Stimulated activated CD4-positive, alpha-beta T cell treated with anti-CD3 and anti-CD28 coated beads, Interleukin-2, amount 100 ng/mL, for 48 hours (primary cell): ENCODE measurements around the gene POFUT2.

ENCODE experiments used
- DNase-seq, 2 donors: peaks; one replicate each; pipeline ENCODE4 v3.0.0-alpha.2; 2020

Gene POFUT2

DNA sequence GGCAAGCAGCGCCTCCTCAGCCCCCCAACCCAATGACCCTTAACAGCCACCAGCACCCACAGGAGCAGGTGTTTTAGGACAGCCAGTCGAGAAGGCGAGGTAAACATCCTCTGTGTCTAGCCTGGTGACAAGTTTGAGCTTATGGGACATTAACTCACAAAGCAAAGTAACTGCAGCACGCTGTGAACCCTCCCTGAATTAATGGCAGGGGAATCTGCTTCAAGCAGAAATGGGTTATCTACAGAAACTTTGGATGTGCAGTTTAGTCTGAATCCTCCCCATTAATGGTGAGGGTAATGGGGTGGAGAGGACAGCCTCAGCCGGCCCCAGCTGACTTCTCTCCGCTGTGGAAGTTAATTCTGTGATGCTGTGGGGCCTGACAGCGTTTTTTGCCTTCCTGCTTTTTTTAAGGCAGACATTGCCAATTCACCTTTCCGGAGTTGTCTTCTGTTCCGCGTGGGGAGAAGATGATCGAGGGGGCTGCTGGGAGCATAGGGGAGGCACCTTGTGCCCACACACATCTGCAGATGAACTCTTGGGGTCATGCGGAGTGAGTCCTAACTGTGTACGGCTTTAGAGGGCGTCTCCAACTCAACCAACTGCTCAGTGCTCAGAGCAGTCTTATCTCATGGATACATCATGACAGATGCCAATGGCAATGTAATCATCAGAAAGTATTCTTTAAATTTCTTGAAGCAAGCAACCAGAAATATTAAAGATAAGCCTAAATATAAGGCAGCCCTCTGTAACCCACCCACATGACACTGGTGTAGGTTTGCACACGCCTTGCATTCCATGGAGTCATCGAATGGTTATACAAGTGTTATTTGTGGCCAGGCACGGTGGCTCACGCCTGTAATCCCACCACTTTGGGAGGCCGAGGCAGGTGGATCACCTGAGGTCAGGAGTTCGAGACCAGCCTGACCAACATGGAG lies 41.0 kb downstream of the POFUT2 start:
- no peak for DNase-seq

DNA sequence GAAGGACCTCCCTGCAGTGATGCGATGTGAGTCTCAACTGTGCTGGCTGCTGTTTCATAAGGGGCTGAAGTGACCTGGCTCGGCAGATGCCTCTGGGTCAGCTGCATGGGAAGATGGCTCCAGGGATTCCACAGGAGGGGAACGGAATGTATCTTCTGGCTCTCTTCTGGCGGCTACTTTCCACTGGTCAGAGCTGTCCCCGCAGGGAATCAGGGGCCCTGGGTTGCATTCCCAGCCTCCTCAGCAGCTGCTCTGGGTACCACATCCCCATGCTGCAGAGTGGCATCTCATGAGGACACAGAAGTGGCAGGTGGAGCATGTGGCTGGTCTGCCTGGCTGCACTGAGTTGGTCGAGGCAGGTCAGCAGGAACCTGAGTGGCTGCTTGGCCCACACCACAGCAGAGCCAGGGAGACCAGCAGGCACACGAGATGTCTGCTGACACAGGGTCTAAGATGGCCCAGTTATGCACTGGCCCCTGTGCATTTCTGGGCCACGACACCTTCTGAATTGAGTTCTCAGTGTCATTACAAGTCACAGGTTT lies 42.8 kb downstream of the POFUT2 start:
- no peak for DNase-seq

DNA sequence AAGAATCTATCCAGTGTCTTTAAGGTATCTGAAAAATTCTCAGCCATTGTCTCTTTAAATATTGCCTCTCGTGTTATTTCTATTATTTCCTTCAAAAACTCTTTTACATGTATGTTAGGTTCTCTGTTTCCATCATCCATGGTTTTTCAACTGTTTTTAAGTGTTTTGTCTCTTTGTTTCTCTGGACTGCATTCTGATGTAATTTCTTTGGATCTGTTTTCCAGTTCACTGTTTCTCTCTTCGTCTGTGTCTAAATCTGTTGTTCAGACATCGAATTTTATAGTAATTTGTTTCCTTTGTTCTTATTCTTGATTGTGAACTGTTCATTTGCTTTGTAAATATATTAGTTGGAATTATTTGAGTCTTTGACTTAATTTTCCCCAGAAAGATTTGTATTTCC lies 44.1 kb downstream of the POFUT2 start:
- no peak for DNase-seq

DNA sequence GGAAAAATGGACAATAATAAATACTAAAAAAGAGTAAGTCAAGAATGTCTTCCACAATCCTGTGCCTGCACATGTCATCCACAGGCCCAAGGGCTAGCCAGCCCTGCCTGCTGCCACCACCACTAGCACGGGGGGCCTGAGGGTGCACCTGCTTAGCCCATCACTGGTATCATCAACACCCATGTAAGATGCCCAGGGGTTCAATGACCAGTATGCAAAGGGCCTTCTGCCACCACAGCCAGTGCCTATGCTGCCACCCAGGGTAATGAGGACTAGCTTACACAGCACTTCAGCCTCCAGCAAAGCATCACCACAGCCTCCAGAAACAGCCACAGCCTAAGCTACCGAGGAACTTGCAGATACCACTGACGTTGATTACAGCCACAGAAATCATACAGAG lies 46.3 kb downstream of the POFUT2 start:
- no peak for DNase-seq

DNA sequence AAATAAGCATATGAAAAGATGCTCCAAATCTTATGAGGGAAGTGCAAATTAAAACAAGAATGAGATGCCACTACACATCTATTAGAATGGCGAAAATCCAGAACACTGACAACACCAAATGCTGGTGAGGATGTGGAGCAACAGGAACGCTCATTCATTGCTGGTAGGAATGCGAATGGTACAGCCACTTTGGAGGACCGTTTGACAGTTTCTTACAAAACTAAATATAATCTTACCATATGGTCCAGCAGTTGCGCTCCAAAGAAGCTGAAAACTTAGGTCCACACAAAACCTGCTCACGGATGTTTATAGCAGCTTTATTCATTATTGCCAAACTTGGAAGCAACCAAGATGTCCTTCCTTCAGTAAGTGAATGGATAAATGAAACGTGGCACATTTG lies 50.3 kb downstream of the POFUT2 start:
- no peak for DNase-seq

DNA sequence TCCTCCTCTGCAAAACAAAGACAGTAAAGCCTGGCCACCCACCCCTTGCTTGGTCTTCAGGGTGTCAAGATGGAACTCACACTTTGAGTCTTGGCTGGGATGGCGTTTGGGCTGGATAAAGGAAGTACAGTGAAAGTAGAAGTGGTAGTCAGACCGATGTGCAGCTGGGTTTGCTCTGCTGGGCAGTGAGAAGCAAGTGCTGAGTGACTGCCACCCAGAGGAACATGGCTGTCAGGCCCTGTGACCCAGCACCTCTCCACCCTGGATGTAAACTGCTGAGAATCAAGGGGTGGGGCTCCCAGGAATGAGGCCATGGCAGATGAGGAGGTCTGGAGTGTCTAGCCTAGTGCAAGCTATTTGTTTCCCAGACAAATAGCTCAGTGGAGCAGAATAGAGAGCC lies 51.2 kb downstream of the POFUT2 start:
- no peak for DNase-seq

- DNase-seq, result no peak
Observed at GRCh38 chr21:45235488-45235887, 52.2 kb downstream of the POFUT2 start.

DNA sequence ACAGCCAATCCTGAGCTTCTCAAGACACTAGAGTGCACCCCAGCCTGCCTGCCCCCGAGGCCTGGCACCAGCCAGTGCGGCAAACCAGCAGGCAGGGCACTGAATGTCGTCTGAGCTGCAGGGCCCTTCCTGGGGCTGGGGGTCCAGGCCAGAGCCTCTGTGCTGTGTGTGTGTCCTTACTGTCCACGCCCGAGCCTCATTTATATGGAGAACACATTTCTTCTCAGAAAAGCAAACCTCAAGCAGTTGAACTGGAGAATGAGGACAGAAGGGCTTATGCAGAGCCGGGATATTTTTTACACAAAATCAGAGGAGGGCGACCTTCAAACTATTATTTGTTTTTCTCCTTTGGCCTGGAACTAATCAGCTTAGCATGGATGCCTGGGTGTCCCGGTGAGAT lies 52.7 kb downstream of the POFUT2 start:
- no peak for DNase-seq

DNA sequence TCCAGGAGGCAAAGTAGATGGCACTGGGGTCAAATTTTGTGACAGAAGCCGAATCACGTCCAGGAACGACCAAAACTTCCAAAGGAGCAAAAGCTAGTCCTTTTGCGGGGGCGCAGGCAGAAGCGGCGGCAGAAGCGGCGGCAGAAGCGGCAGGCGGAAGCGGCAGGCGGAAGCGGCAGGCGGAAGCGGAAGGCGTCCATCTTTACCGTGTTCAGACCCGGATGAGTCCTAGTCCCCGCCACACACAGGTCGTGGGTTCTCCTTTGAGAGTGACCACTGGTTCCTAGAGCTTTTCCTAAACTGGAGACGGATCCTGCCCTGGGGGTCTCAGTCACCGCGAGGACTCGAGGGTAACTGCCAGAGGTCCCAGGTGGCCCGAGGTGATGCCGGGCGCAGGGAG lies 53.6 kb downstream of the POFUT2 start:
- DNase-seq, result no peak

DNA sequence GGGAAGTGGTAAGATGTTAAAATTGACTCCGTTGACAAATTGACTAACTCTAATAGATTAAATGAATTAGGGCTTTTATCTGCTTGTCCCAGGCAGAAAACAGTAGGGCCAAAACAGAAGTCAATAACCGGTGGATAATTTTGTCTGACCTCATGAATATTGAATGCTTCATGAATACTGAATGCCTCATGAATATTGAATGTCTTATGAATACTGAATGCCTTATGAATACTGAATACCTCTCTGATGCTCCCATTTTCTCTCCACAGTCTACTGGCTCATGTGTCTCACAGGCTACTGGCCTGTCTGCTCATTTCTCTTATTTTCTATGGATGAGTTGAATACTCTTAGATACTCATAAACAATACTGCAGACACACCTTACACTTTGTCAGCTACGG lies 56.0 kb downstream of the POFUT2 start:
- no peak for DNase-seq

- DNase-seq, result no peak
Observed at GRCh38 chr21:45228656-45229240, 58.9 kb downstream of the POFUT2 start.

DNA sequence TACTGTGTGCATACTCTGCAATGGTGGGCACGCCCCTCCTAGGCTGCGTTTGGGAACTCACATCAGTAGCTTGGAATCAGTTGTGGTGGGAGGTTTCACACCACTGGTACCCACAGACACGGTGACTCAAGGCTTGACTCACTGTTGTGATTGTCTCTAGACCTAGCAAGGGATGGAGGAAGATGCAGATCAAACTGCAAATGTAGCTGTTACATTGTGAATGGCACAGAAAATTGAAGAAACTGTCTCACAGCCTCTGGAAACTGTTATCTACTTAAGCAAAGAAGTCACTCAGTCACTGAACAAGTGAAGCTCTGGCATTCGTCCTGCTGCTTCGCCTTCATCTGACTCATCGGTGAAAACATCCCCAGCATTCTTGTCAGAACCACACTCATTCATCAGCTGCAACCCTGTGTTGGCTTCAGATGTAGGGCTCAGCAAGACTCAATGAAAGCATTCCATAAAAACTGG lies 59.5 kb downstream of the POFUT2 start:
- DNase-seq, result peak; percentile 61 to 66

DNA sequence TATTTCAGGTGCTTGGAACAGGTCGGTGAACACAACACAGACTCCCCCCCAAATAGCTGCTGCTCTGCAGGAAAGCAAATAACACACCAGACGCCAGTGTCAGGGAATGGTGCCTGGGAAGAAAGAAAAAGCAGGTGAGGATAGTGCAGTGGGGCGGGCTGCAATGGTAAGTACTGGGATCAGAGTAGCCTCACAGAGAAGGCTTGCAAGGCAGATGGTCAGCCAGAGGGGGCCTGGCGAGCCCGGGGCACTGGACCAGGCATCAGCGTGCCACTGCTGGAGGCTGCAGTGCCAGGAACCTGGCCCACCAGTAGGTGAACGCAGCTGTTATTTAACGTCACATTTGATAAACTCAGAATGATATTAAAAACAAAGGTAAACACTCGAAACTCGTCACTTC lies 60.0 kb downstream of the POFUT2 start:
- DNase-seq, result no peak

- DNase-seq, result no peak
Observed at GRCh38 chr21:45226540-45227326, 61.0 kb downstream of the POFUT2 start.

GRCh38 chr21:45225741-45226327 lies 61.9 kb downstream of the POFUT2 start:
- no peak for DNase-seq

DNA sequence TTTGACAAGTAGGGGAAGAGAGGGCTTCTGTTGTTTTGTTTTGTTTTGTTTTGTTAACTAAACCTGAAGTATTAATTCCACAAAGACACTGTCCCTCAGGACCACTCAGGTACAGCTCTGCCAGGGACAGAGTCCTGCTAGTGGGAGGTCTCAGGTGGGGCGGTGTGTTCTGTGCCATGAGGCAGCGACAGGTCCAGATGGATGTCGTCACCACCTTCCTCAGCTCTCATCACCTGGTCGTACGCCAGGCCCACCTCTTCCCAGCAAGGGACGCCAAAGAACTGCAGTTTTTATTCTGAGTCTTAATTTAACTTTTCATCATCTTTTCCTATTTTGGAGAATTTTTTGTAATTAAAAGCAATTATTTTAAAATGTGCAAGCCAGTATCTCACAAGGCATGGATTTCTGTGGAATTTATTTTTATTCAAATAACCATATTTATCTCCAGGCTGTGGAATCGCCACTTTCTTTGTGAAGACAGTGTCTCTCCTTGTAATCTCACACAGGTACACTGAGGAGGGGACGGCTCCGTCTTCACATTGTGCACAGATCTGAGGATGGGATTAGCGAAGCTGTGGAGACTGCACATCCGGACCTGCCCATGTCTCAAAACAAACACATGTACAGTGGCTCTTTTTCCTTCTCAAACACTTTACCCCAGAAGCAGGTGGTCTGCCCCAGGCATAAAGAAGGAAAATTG lies 62.5 kb downstream of the POFUT2 start:
- DNase-seq, result no peak

DNA sequence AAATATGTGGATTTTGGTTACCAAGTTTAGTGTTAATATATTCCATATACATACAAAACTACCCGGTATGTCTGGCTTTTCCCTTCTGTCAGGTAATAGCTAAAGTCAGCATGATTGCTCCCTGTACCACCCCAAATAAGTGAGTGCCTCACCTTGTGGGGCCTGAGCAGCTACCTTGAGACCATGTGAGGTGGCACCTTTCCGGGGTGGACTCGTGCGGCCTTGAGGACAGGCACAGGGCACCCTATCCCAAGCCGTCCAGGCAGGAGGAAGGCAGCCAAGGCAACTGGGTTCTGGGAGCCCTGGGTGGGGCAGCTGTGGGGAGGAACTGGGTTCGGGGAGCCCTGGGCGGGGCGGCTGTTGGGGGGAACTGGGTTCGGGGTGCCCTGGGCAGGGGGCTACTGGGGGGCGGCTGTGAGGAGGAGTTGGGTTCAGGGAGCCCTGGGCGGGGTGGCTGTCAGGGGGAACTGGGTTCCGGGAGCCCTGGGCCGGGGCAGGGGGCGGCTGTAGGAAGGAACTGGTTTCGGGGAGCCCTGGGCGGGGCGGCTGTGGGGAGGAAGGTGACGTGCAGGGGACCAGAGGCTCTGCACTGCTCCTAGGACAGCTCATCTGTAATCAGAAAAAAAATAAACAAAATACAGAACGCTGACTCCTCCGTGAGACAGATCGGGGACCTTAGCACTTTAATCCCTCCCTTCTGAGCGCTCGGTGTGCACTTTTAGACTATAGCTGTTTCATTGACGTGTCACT lies 63.3 kb downstream of the POFUT2 start:
- DNase-seq, result no peak

DNA sequence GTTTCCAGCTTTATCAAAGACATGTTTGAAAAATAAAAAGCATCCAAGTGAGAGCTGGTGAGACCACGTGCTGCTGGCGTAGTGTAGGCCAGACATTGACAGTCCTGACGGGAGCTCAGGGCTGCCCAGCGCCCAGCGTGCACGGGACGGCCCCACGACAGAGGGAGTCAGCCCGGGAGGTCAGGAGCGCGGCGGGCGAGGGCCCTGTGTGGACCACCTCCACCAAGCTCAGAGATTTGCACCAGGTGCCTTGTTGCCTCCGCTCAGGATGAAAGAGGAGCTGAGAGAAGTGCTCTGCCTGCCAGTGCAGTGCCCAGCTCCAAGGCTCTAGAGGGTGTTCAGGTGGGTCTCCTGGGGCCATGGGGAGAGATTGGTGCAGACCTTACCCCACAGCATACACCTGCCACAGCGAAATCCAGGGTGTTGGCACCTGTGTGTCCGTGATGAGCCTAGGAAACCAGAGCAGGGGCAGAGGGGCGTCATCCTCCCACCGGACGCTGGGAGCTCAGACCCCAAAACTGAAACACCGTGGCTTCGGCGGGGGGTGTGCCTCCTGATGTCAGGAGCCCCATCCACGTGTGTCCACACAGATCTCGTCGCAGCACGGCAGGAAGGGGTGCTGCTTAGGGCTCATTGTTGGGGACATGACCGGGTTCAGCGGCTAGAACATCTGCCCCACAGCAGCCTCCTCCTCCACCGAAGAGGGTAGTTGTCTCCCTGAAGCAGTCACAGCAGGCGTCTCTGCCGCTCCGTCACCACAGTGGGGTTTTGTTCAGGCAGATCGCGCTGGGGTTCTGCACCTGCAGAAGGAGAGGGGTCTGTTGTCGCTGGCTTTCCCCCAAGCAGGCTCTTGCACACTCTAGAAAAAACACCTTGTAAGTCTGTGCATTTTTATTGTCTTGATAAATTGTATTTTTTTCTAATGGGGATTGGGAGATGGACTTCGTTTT lies 64.2 kb downstream of the POFUT2 start:
- DNase-seq, result no peak

- DNase-seq, result no peak
Observed at GRCh38 chr21:45222001-45222400, 65.7 kb downstream of the POFUT2 start.
